Neural progenitor cell (in vitro differentiated cells): ENCODE measurements around the gene USP49. TPM values are rescaled to one million over a fixed set of nuclear protein-coding genes. Genes with fewer than 3 reads are reported as not detected.

ENCODE experiments used
- DNase-seq: peaks from one replicate; pipeline ENCODE4 v3.0.0-alpha.2; 2016; ENCODE audit warnings: low spot score
- H2AFZ ChIP-seq: fragments of 200-600 bp; sonication (generic); replicated peaks from 2 replicates; pipeline ENCODE4 v1.6.1; 2016; ENCODE audit warnings: antibody characterized with exemption
- H3F3A ChIP-seq: fragments of 200-600 bp; sonication (generic); 2 replicates; pipeline ENCODE4 v1.6.1; 2016; ENCODE audit warnings: antibody characterized with exemption, low read depth
- H3K27ac ChIP-seq: fragments of 200-600 bp; sonication (generic); 2 replicates; pipeline ENCODE4 v1.5.1; 2016; ENCODE audit warnings: mild to moderate bottlenecking
- H3K27me3 ChIP-seq: fragments of 200-600 bp; sonication (generic); 2 replicates; pipeline ENCODE4 v1.6.1; 2016; ENCODE audit warnings: mild to moderate bottlenecking, moderate library complexity
- H3K36me3 ChIP-seq: fragments of 200-600 bp; sonication (generic); 2 replicates; pipeline ENCODE4 v1.5.1; 2016
- H3K4me1 ChIP-seq: fragments of 200-600 bp; sonication (generic); 2 replicates; pipeline ENCODE4 v1.6.1; 2016; ENCODE audit warnings: mixed run types
- H3K4me2 ChIP-seq: fragments of 200-600 bp; sonication (generic); 2 replicates; pipeline ENCODE4 v1.6.1; 2016
- H3K4me3 ChIP-seq: fragments of 200-600 bp; sonication (generic); 2 replicates; pipeline ENCODE4 v1.5.1; 2016
- H3K79me2 ChIP-seq: fragments of 200-600 bp; sonication (generic); 2 replicates; pipeline ENCODE4 v1.6.1; 2016; ENCODE audit warnings: low read depth
- H3K9ac ChIP-seq: fragments of 200-600 bp; sonication (generic); 2 replicates; pipeline ENCODE4 v1.6.1; 2016
- H3K9me3 ChIP-seq: fragments of 200-600 bp; sonication (generic); 2 replicates; pipeline ENCODE4 v1.5.1; 2016; ENCODE audit warnings: low read depth
- H4K20me1 ChIP-seq: fragments of 200-600 bp; sonication (generic); 2 replicates; pipeline ENCODE4 v1.6.1; 2016; ENCODE audit warnings: low read depth
- H3K27ac Mint-ChIP-seq: 3 replicates; pipeline ENCODE4 v1.8.0; 2021; ENCODE audit warnings: mixed read lengths
- H3K27me3 Mint-ChIP-seq: 2 replicates; pipeline ENCODE4 v1.8.0; 2022; ENCODE audit warnings: low read depth, mild to moderate bottlenecking, inconsistent platforms, moderate library complexity, mixed read lengths; ENCODE audit not compliant: insufficient read depth
- H3K36me3 Mint-ChIP-seq: 3 replicates; pipeline ENCODE4 v1.8.0; 2021; ENCODE audit warnings: mixed read lengths
- H3K4me1 Mint-ChIP-seq: 3 replicates; pipeline ENCODE4 v1.8.0; 2021; ENCODE audit warnings: mixed read lengths
- H3K4me3 Mint-ChIP-seq: 3 replicates; pipeline ENCODE4 v1.8.0; 2021; ENCODE audit warnings: mild to moderate bottlenecking, moderate library complexity, mixed read lengths
- H3K9me3 Mint-ChIP-seq: 3 replicates; pipeline ENCODE4 v1.8.0; 2020; ENCODE audit warnings: mixed read lengths
- CTCF ChIP-seq: fragments of 200-600 bp; sonication (generic); IDR thresholded peaks from 2 replicates; pipeline ENCODE4 v1.5.1; 2017; ENCODE audit warnings: antibody characterized with exemption, mild to moderate bottlenecking
- EZH2 ChIP-seq: fragments of 200-600 bp; sonication (generic); IDR thresholded peaks from 2 replicates; pipeline ENCODE4 v1.6.1; 2017; ENCODE audit warnings: antibody characterized with exemption, mild to moderate bottlenecking, moderate library complexity
- EZH2phosphoT487 ChIP-seq: fragments of 200-600 bp; sonication (generic); IDR thresholded peaks from 2 replicates; pipeline ENCODE4 v1.6.1; 2017; ENCODE audit warnings: antibody characterized with exemption
- total RNA-seq: library from RNA; depleted of rRNA; stranded (reverse); fragments of >200 nt; gene quantifications from 2 replicates; pipeline ENCODE4 v1.2.3, GENCODE V29; 2015; ENCODE audit warnings: low replicate concordance

Gene USP49
- total RNA-seq, 1 donor from 2014 or later = 25.0 TPM

DNA sequence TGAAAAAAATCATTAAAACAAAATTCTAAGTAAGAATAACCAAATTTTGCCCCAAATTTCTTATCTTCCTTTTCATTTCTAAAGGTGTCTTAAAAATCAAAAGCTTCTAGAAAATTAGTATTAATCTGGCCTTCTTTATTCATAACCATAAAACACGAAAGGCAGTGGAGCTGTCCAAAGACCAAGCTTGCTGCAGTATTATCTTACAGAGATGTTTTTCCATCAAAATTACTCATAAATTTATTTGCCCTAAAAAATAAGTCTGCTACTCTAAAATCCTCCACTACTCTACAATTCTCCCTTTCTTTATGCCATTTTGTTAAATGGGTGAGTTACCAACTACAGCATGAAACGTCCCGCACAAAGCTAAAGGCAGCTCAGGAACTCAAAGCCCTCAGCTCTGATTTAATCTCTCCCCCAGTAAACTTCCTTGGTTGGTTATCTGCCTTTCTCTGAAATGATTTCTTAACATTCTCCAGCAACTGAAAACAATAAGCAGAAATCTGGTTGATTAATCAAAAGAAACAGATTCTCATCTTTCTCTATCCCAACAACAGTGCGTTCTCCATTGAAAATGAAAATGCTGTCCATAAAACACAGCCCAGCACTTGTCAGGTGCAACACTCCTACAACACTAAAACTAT lies 2.1 kb downstream of the USP49 start:
- no peaks in the 10 kb centered on the region for H3K9me3 ChIP-seq
- H3K27me3 Mint-ChIP-seq = peaks cover 2% of the 10 kb centered on the region
- H2AFZ ChIP-seq = no peak overlapping the region
- peaks cover 12% of the 10 kb centered on the region for H3K4me1 Mint-ChIP-seq
- DNase-seq = peak; percentile 45
- peak overlapping the region; percentile 72 for H3K4me3 ChIP-seq
- no peaks in the 10 kb centered on the region for H3K36me3 ChIP-seq
- peaks cover 51% of the 10 kb centered on the region for H3F3A ChIP-seq
- peak overlapping the region; percentile 98 for H3K4me2 ChIP-seq
- no peaks in the 10 kb centered on the region for H3K9me3 Mint-ChIP-seq
- no peak overlapping the region for H3K27ac Mint-ChIP-seq
- H3K27ac ChIP-seq = no peak overlapping the region
- peaks cover 33% of the 10 kb centered on the region for H4K20me1 ChIP-seq
- no peaks in the 10 kb centered on the region for H3K27me3 ChIP-seq
- no peak for TF ChIP-seq EZH2phosphoT487
- TF ChIP-seq CTCF = no peak
- TF ChIP-seq EZH2 = no peak
- H3K4me1 ChIP-seq = peaks cover 40% of the 10 kb centered on the region
- peak overlapping the region; percentile 64 for H3K9ac ChIP-seq
- H3K4me3 Mint-ChIP-seq = no peak overlapping the region
- H3K79me2 ChIP-seq = peaks cover 71% of the 10 kb centered on the region
- H3K36me3 Mint-ChIP-seq = no peaks in the 10 kb centered on the region

DNA sequence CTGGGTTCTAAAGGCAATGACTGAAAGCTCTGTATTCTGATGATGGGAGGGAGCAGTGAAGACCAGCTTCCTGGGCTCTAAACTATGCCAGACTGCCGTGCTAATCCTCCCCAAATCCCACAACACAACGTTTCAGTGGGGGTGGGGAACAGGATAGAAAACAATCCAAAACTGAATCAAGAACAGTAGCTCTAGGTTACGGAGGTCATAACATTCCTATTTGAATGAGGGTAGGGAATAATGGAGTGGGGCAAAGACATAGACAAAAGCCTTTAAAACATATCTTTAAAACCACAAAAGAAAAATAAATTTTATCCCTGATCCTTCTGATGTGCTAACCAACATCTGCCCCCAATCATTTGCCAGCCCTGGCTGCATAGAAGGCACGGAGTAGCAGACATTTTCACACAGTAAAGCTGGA lies 7.8 kb downstream of the USP49 start:
- TF ChIP-seq EZH2 = no peak
- TF ChIP-seq EZH2phosphoT487 = no peak
- TF ChIP-seq CTCF = no peak
- Histone ChIP-seq H3K9me3 (no peaks in the 10 kb centered on the region), H3K79me2 (peaks cover 98% of the 10 kb centered on the region), H3K4me2 (peak overlapping the region; percentile 61), H2AFZ (no peak overlapping the region), H4K20me1 (peaks cover 31% of the 10 kb centered on the region), H3F3A (peaks cover 36% of the 10 kb centered on the region), H3K4me3 (peak overlapping the region; percentile 38), H3K9ac (no peak overlapping the region), H3K27me3 (no peaks in the 10 kb centered on the region), H3K36me3 (peaks cover 4% of the 10 kb centered on the region), H3K27ac (peak overlapping the region; percentile 78), H3K4me1 (peaks cover 39% of the 10 kb centered on the region)
- DNase-seq = peak; percentile 85
- Mint-ChIP-seq H3K27me3 (peaks cover 2% of the 10 kb centered on the region), H3K4me1 (peaks cover 11% of the 10 kb centered on the region), H3K27ac (peak overlapping the region; percentile 92), H3K4me3 (peak overlapping the region; percentile 69), H3K9me3 (no peaks in the 10 kb centered on the region), H3K36me3 (no peaks in the 10 kb centered on the region)

GRCh38 chr6:41885930-41886329 lies 9.2 kb downstream of the USP49 start:
- no peak overlapping the region for H3K4me2 ChIP-seq
- peaks cover 36% of the 10 kb centered on the region for H3F3A ChIP-seq
- Mint-ChIP-seq H3K36me3 (no peaks in the 10 kb centered on the region), H3K9me3 (no peaks in the 10 kb centered on the region), H3K4me1 (peaks cover 11% of the 10 kb centered on the region), H3K4me3 (no peak overlapping the region), H3K27ac (no peak overlapping the region), H3K27me3 (peaks cover 2% of the 10 kb centered on the region)
- H3K79me2 ChIP-seq = peaks cover 98% of the 10 kb centered on the region
- peaks cover 24% of the 10 kb centered on the region for H3K4me1 ChIP-seq
- no peak for DNase-seq
- H3K27me3 ChIP-seq = no peaks in the 10 kb centered on the region
- no peak for TF ChIP-seq EZH2
- no peak for TF ChIP-seq EZH2phosphoT487
- no peak for TF ChIP-seq CTCF
- peaks cover 23% of the 10 kb centered on the region for H4K20me1 ChIP-seq
- H2AFZ ChIP-seq = no peak overlapping the region
- peaks cover 4% of the 10 kb centered on the region for H3K36me3 ChIP-seq
- H3K4me3 ChIP-seq = no peak overlapping the region
- H3K27ac ChIP-seq = no peak overlapping the region
- H3K9me3 ChIP-seq = no peaks in the 10 kb centered on the region
- no peak overlapping the region for H3K9ac ChIP-seq
